SU-DHL-6 (cell line): ENCODE measurements around the gene TXNRD1.

Experiments
- EZH2phosphoT487 ChIP-seq: fragments of 200-600 bp; sonication (generic), shearing (Covaris generic); conservative IDR thresholded peaks from 2 replicates; pipeline ENCODE4 v1.6.1; 2018; ENCODE audit warnings: mild to moderate bottlenecking, antibody characterized with exemption, low read length, moderate library complexity, mixed read lengths
- TF ChIP-seq, protein P1 (sequence below): fragments of 200-600 bp; sonication (generic); IDR thresholded peaks from one replicate; pipeline ENCODE4 v1.5.1; 2017; ENCODE audit warnings: antibody characterized with exemption, mild to moderate bottlenecking, low read length, moderate library complexity; ENCODE audit not compliant: insufficient read depth, poor library complexity, severe bottlenecking

DNA sequence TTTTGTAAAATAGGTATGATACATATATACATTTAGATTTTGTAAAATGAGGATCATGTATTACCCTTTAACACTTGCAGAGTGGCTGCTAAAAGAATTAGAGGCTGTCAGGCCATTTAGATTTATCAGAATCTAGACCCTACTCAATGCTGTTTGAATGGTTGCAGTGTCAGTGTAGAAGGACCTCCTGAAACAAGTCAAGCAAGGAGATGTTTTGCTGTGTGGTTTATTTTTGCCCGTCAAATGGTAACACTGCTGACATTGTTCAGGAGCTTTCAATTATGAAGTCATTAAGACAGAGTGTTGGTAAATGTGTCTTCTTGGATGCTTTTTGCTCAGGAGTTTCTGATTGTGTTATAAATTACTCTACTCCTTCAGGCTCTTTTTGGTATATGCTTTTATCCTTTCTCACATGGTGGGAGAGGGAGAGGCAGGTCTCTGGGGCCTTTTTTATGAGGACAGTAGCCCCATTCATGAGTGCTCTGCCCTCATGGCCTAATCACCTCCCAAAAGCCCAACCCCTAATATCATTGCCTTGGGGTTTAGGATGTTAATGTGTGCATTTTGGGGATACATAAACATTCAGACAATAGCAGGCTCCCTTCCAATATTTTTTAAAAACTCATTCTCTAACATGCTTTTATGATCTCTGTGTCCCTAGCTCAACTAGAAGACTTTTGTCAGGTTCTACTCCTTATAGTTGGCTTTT is 104.5 kb downstream of the TXNRD1 start:
- TF ChIP-seq, protein P1, sequence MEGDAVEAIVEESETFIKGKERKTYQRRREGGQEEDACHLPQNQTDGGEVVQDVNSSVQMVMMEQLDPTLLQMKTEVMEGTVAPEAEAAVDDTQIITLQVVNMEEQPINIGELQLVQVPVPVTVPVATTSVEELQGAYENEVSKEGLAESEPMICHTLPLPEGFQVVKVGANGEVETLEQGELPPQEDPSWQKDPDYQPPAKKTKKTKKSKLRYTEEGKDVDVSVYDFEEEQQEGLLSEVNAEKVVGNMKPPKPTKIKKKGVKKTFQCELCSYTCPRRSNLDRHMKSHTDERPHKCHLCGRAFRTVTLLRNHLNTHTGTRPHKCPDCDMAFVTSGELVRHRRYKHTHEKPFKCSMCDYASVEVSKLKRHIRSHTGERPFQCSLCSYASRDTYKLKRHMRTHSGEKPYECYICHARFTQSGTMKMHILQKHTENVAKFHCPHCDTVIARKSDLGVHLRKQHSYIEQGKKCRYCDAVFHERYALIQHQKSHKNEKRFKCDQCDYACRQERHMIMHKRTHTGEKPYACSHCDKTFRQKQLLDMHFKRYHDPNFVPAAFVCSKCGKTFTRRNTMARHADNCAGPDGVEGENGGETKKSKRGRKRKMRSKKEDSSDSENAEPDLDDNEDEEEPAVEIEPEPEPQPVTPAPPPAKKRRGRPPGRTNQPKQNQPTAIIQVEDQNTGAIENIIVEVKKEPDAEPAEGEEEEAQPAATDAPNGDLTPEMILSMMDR = no peak
- TF ChIP-seq EZH2phosphoT487 = no peak
